Measurements from ENCODE around the gene TMEM120B.

DNA sequence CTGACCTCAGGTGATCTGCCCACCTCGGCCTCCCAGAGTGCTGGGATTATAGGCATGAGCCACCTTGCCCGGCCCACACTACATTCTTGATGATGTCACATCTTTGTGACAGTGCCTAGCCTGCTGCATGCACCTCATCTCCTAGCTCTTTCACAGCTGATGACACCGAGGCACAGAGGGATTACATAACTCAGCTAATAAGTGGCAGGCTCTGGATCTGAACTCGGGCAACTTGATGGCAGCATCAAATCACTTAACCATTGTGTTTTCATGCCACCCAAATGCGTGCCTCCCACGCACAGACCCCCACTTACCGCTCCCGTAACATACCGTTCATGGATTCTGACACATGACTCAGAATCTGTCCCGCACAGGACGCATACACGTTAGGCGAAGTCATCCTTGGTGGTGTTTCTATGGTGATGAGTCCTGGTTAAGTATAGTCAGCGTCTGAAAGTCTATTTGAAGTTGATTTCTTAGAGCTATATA lies 7.4 kb downstream of the TMEM120B start:
- TF ChIP-seq YY1 (IDR thresholded peaks at IDR 0.05; ENCODE audit: insufficient read depth, insufficient read length): no peak
- no peak for TF ChIP-seq SUZ12 (IDR thresholded peaks at IDR 0.05; ENCODE audit: extremely low read depth, insufficient read depth, insufficient read length)

Data from NT2/D1 (cell line).